H1 (cell line): Measurements from ENCODE around the gene HOXD1. TPM values are rescaled to one million over a fixed set of nuclear protein-coding genes. Genes with fewer than 3 reads are reported as not detected.

Experiments used
- ZNF274 ChIP-seq: IDR thresholded peaks from 2 replicates; pipeline ENCODE4 v1.7.0; 2012; ENCODE audit warnings: low read length, borderline replicate concordance; ENCODE audit errors: extremely low read depth
- microRNA counts: library from miRNA; unstranded; fragments of <30 nt; microRNA quantifications from one replicate; lab custom pipeline; 2015
- microRNA-seq, 2 experiments: library from miRNA; unstranded; fragments of <30 nt; microRNA quantifications; one replicate each; pipeline versions ENCODE4 to v1.2.0, GENCODE V29; 2016 to 2020; ENCODE audit warnings: borderline microRNAs expressed in 2 of 2, borderline number of aligned reads in 2 of 2, borderline replicate concordance in 1 of 2
- polyA plus RNA-seq, 7 experiments: library from polyadenylated mRNA; depleted of rRNA in 3 of 7; stranded (reverse) in 5 of 7; unstranded in 2 of 7; fragments of >200 nt in 5 of 7; fragments of 200-250 nt in 2 of 7; gene quantifications; 1 replicate in 5 of 7; 2 replicates in 1 of 7; 4 replicates in 1 of 7; pipeline versions ENCODE4 v1.2.1 to v1.2.3, GENCODE V29; 2011 to 2013; ENCODE audit warnings: missing spikeins in 2 of 7, mixed read lengths in 2 of 7
- small RNA-seq: library from polyadenylated mRNA; stranded (forward); fragments of <200 nt; extraction: miRNeasy Mini kit (QIAGEN cat#:217004); gene quantifications from one replicate; pipeline ENCODE3, GENCODE V24; 2013; ENCODE audit not compliant: insufficient read depth
- total RNA-seq: library from RNA; stranded (reverse); fragmentation: NEBNext Ultra II Directional; extraction: Animal tissue kit (Norgen Biotek cat#: 25700); gene quantifications from 2 replicates; pipeline ENCODE4 v1.2.1, GENCODE V29; 2021

The HOXD1 gene
- total and polyA plus RNA-seq, 2 of the 8 experiments (the other 6 are each of a cell fraction or from before 2014, with no cell fraction given), result 0.03 TPM; not detected in 1

DNA sequence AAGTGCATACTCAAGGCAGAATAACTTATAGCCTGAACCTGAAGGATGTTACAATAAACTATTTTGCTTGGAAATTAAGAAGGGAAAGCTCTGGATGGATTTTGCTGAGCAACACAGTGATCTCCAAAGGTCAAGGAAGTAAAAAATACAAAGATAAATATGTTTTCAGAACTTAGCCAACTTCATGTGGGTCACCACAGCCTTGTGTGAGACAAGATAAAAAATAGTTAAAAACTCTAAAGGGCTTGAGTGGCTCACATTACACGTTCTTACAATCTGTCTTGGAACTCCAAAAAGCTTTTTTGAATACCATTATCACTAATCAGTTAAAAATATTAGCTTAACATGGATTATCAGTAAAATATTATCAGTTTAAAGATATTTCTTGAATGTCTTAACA, 51.8 kb downstream of the HOXD1 start (continued):
- no peak for TF ChIP-seq ZNF274

MicroRNAs within 50 kb of the gene (microRNA counts, 767-probe panel; counts per million panel counts)
- microRNA hsa-miR-10b-5p (lab: Ali Mortazavi, UCI), result 879 counts per million, percentile 95 among the panel's probes with 10 or more counts

Small RNA genes within 50 kb of the gene (microRNA-seq; reads per million reads assigned to microRNA genes)
- 2.3 to 16.2 reads per million in 2 experiments for gene MIR10B

Small RNA genes within 50 kb of the gene (small RNA-seq; reads per million reads assigned to genes)
- gene MIR10B, result 353 reads per million, percentile 99 among the genes with 10 or more reads in this experiment

Other genes with a start within 250 kb of the HOXD1 start
- gene LNPK, start 186.4 kb upstream of the HOXD1 start, total RNA-seq, result 10.3 and 11.8 TPM in 2 replicates
- 2.2 and 3.1 TPM in 2 replicates for gene LNPK, start 186.4 kb upstream of the HOXD1 start, polyA plus RNA-seq (2011; rRNA removed)
- not detected in 2 replicates for gene EVX2, start 104.7 kb upstream of the HOXD1 start, total RNA-seq
- gene EVX2, start 104.7 kb upstream of the HOXD1 start, polyA plus RNA-seq (2011; rRNA removed), result not detected in 2 replicates
- gene HOXD13, start 95.9 kb upstream of the HOXD1 start, total RNA-seq, result not detected in 2 replicates
- not detected in 2 replicates for gene HOXD13, start 95.9 kb upstream of the HOXD1 start, polyA plus RNA-seq (2011; rRNA removed)
- not detected in 2 replicates for gene HOXD12, start 88.9 kb upstream of the HOXD1 start, total RNA-seq
- not detected in 2 replicates for gene HOXD12, start 88.9 kb upstream of the HOXD1 start, polyA plus RNA-seq (2011; rRNA removed)
- gene HOXD11, start 81.4 kb upstream of the HOXD1 start, total RNA-seq, result not detected in 2 replicates
- not detected in 2 replicates for gene HOXD11, start 81.4 kb upstream of the HOXD1 start, polyA plus RNA-seq (2011; rRNA removed)
- gene HOXD10, start 71.9 kb upstream of the HOXD1 start, total RNA-seq, result not detected in 2 replicates
- not detected in 2 replicates for gene HOXD10, start 71.9 kb upstream of the HOXD1 start, polyA plus RNA-seq (2011; rRNA removed)
- not detected in 2 replicates for gene HOXD9, start 65.9 kb upstream of the HOXD1 start, total RNA-seq
- not detected in 2 replicates for gene HOXD9, start 65.9 kb upstream of the HOXD1 start, polyA plus RNA-seq (2011; rRNA removed)
- gene HOXD8, start 59.0 kb upstream of the HOXD1 start, total RNA-seq, result not detected in 2 replicates
- not detected in 2 replicates for gene HOXD8, start 59.0 kb upstream of the HOXD1 start, polyA plus RNA-seq (2011; rRNA removed)
- not detected in 2 replicates for gene HOXD4, start 37.1 kb upstream of the HOXD1 start, total RNA-seq
- not detected in 2 replicates for gene HOXD4, start 37.1 kb upstream of the HOXD1 start, polyA plus RNA-seq (2011; rRNA removed)
- not detected in 2 replicates for gene HOXD3, start 31.4 kb upstream of the HOXD1 start, total RNA-seq
- not detected in 2 replicates for gene HOXD3, start 31.4 kb upstream of the HOXD1 start, polyA plus RNA-seq (2011; rRNA removed)
- 32.9 and 33.5 TPM in 2 replicates for gene MTX2, start 80.8 kb downstream of the HOXD1 start, total RNA-seq
- gene MTX2, start 80.8 kb downstream of the HOXD1 start, polyA plus RNA-seq (2011; rRNA removed), result 17.8 and 38.3 TPM in 2 replicates